Dermis blood vessel endothelial cell (primary cell): ENCODE results near the gene RNU6-8. TPM values are rescaled to one million over a fixed set of nuclear protein-coding genes. Genes with fewer than 3 reads are reported as not detected.

Experiments
- DNase-seq: peaks from one replicate; pipeline ENCODE4 v3.0.0; 2010
- total RNA-seq: library from RNA; depleted of rRNA; stranded (reverse); fragments of >200 nt; gene quantifications from 2 replicates; pipeline ENCODE4 v1.2.3, GENCODE V29; 2014

The RNU6-8 gene
- total RNA-seq, 1 donor from 2014 or later: not detected

GRCh38 chr14:32203928-32204357, 874 bp upstream of the RNU6-8 start:
- peak; percentile 15 for DNase-seq

DNA sequence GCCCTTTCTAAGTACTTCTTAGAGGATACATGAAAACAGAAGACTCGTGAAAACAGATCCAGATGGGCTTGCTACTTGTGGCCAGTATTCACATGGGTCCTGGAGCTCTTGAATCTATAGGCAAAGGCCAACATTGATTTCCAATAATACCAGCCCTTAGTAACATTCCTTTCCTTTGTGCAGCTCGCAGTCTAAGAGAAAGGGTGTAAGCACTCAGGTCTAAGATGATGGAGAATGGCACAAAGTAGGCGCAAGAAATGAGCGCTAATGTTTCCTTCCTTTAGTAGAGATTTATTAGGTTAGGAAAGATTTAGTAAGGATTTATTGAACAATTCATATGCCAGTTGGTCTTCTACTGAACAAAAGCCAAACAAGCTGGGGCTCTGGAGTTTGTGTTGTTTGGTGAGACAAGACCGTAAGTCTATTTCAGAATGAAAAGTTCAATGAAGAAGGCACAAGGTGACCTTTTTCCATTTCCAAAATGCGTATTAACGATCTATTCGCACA, 525 bp downstream of the RNU6-8 start:
- DNase-seq: peak; percentile 30

DNA sequence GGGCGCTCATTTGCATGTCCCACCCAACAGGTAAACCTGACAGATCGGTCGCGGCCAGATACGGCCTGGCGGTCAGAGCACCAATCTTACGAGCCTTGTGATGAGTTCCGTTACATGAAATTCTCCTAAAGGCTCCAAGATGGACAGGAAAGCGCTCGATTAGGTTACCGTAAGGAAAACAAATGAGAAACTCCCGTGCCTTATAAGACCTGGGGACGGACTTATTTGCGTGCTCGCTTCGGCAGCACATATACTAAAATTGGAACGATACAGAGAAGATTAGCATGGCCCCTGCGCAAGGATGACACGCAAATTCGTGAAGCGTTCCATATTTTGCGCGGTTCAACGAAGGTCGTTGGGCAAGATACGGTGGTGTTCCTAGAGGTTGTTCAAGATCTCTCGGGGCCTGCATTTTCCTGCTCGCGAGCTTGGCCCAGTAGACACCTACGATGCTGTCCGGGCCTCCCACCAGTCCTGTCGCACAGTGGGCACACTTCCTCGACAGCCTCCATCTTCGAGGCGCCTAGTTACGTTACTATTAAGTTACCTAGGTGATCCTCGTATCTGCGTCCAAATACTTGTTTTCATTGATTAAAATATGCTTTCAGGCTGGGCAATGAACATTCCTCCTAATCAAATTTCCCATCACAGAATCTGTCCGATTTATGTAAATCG, 1.1 kb downstream of the RNU6-8 start, which contains the start of gene RNU6-7:
RNU6-7 (plus strand) TSS at position 230 of the 675 bp plus-strand sequence.
- peak; percentile 25 for DNase-seq

GRCh38 chr14:32201193-32201815, 1.8 kb downstream of the RNU6-8 start:
- peak; percentile 61 for DNase-seq

DNA sequence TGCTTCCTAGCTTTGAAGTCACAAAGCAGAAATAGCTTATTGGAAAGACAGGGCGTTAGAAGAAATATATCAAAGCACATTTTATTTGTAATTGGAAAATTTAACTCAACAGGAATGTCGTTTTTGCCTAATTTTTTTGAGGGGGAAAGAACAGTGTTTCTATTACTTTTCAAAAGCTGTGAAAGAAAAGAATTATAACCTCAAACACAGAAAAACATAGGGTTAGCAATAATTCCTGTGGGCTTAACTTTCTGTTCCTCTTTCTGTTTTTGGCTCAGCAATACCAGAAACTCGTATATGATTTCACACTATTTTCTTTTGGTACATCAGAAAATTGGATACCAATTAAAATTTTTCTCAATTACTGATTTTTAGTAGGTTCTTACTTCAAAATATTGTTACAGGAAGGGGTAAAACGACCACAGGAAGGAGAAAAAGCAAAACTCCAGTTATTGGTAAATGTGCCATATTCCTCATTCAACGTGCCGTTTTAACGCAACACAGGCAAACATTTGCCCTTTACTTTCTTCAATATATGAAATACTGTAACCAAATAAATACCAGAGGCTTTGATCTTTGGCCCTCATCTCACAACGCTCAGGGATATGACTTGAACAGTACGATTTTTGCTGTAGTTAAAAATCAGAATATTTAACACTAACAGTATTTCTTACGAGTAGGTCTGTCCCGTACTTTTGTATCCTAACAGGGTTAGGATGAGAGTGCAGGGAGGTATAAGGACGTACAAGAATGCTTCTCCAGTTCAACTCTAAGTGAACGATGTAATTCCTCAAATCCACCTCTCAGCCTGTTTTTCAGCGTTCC, 2.5 kb downstream of the RNU6-8 start:
- DNase-seq: peak; percentile 1

DNA sequence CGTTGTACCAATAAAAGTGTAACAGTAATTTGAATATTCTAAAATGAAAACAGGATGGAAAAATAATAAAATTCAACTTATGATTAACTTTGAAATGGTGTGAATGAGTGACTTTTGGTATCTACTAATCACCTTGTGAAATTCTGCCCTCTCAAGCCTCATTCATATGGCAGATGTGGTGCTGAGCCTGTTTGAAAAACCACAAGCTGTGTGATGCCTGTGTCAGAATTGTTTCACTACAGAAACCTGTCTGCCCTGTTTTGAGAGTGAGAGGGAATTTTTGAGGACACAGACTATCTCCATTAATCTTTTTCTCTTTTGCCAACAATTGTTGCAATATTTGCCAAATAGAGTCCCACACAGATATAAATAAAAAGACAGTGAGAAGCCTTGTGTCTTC, 5.2 kb downstream of the RNU6-8 start:
- DNase-seq: no peak

- DNase-seq: no peak
Observed at GRCh38 chr14:32195636-32196035, 7.4 kb downstream of the RNU6-8 start.

GRCh38 chr14:32193532-32193931, 9.5 kb downstream of the RNU6-8 start:
- no peak for DNase-seq

- DNase-seq: no peak
Observed at GRCh38 chr14:32192712-32193373, 10.2 kb downstream of the RNU6-8 start.

DNA sequence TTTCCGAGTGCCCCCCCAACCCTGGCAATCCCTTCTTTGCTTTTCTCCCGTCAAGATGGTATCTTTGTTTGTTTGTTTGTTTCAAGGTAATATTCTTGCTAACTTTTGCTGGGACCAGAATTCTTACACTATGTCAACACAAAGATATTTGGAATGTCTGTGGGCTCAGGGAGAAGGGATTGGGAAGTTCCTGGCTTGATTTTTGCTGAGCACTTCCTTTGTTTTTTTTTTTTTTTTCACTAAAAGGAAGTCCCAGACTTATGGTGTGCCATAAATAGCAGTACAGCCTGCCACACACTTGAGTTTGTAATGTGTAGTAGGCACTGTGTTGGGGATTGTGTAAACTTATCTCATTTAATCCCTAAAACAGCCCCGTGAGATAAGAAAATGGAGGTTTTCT, 12.4 kb downstream of the RNU6-8 start:
- peak; percentile 2 for DNase-seq

DNA sequence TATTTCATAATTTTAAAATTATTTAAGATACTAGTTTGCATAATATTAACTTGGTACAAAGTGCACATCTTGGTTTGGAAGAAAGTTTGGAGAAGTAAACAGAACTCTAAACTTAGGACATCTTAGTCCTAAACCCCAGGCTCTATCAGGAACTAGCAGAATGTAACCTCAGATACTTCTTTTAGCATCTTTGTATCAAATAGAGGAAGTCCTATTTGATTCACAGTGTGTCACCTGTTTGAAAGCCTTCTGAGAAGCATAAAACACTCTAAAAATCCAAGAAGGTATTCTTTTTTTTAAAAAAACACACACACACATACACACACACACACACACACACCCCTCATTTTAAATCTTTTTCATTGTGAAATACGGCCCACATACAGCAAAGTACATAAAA, 13.3 kb downstream of the RNU6-8 start:
- DNase-seq: no peak

GRCh38 chr14:32186248-32186647, 16.8 kb downstream of the RNU6-8 start:
- DNase-seq: no peak

- DNase-seq: no peak
Observed at GRCh38 chr14:32185097-32185496, 18.0 kb downstream of the RNU6-8 start.

DNA sequence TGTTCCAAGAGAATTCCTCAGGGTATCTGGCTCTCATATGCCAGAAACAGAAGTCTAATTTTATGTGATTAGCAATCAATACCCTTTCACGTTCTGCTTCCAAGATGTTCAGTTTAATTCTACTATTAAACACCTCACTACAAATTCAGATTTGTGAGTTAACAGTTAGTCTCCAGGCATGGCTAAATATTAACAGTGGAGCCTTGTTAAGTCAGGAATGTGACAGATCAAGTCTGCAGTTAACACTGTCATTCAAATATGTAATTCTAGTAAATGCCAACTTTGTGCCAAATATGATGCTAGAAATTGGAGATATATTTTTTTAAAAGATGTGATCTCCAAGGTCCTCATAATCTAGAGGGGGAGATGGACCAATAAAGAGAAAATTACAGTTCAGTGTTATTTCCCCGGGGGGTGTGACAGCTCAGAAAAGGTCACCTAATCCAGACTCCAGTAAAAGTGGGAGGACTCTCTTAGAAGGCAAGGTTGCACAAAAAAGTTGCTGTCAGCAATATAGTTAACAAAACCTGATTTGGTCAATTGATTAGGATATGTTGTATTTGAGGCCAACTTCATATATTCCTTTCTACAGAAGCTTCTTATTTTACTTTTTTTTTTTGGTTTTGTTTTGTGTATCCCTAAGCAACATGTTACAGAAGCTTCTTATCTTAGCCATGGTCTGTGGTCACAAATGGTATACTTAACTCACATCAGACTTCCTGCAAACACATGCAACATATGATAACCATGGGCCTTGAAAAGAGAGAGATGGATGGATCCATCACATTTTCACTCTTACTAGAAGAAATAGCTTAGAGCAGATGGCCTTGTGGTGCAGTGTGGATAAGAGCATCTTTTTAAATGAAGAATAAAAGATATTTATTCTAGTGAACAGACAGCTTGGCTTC, 19.7 kb downstream of the RNU6-8 start:
- no peak for DNase-seq

DNA sequence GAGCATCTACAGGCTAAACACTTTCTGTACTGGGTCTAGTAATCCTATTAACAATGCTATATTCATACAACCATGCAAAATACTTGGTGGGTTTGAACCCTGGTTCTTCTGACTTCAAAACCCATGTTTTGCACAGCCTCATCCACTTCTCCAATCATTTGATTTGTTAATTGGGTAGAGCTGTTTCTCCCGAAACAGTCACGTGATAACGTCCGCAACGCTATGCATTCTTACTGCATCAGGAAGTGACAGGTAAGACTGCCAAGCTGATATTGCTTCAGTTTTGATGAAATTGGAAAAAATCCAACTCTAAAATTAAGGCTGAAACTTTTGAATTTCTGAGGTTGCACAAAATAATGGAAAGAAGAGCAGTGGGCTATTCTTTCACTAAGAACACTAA, 31.6 kb downstream of the RNU6-8 start:
- no peak for DNase-seq

DNA sequence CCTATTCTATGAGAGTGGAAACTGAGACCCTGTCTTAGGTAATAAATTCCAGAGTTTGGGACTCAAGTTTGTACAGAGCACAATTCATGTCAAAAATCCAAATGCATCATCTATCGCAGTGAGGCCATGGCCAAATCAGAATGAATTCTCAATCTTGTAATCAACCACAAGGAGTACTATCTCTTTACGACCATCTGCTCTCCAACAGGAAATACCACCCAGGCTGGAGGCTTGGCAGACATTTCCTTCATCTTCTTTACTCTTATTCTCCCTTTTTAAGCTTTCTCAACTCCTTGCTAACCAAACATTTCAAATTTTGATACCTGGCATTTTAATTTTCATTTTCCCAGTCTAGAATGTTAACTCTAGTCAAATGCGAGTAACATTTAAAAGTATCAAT, 33.9 kb downstream of the RNU6-8 start:
- DNase-seq: no peak

DNA sequence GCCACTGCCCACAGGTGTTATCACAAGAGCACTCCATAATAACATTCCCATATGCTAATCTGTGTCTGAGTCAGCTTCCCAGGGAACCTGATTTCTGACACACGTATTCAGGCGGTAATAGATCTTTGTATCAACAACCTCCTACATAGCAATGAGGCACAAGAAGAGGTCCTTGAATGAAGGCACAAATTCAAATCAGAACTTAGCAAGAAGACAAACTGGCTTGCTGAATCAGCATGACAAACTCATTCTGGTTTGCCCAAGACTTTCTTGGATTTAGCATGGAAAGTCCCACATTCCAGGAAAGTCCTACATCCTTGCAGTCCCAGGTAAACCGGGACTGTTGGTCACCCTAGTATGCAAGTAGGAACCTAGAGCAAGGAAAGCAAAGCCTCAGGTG, 35.2 kb downstream of the RNU6-8 start:
- DNase-seq: no peak

- no peak for DNase-seq
Observed at GRCh38 chr14:32166924-32167323, 36.1 kb downstream of the RNU6-8 start.

DNA sequence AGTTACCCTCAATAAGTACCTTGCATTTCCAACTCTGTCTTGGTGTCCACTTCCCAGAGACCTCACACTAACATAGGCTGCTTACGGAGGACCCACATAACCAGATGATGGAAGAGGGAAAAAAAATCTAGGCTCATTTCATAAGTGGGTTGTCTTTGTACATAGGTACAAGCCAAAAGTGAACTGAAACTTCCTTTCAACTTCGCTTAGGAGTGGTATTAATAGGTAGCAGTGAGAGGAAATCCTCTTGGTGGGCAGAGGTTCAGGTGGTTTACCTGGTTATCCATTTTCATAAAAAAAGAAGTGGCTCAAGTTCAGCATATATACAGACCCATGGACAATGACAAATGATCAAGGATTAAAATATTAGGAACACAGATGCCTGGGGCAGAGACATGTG, 37.0 kb downstream of the RNU6-8 start:
- DNase-seq: no peak
